ENCODE data around the gene TNIP2.

Gene TNIP2

GRCh38 chr4:2721586-2721985 lies 34.5 kb downstream of the TNIP2 start:
- DNase-seq (ENCODE audit: low spot score) = no peak

- no peak for DNase-seq (ENCODE audit: low spot score)
These were observed 39.9 kb downstream of the TNIP2 start for GRCh38 chr4:2716236-2716635.

DNA sequence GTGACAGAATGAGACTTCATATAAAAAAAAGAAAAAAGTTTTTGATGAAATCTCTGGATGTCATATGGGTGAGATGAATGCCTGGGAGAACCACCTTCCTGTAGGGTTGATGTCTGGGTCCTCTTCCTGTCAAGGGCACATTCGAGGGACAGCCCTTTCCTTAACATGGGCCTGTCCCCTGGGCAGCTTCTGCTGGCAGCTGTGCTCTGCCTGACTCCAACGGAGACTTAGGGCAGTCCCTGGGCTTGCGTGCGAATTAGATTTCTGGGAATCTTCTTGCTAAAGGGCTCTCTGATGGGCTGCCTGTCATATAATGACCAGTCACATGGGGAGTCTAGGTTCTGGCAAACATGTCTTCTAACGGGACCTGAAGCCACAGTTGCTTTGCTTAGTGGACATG lies 40.7 kb downstream of the TNIP2 start:
- DNase-seq (ENCODE audit: low spot score) = no peak

DNA sequence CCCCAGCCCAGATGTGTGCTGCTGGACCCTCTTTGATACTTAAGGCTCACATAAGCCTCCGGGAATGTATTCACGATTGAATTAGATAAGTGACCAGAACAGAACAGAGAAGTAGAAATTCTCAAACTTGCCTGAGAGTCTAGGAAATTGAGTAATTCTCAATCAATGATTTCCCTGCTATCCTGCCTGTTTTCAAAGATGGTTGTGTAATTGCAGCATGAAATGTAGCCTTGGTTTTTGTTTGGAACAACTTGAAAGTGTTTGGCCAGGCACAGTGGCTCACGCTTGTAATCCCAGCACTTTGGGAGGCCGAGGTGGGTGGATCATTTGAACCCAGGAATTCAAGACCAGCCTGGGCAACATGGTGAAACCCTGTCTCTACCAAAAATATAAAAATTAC lies 41.2 kb downstream of the TNIP2 start:
- DNase-seq (ENCODE audit: low spot score) = no peak

DNA sequence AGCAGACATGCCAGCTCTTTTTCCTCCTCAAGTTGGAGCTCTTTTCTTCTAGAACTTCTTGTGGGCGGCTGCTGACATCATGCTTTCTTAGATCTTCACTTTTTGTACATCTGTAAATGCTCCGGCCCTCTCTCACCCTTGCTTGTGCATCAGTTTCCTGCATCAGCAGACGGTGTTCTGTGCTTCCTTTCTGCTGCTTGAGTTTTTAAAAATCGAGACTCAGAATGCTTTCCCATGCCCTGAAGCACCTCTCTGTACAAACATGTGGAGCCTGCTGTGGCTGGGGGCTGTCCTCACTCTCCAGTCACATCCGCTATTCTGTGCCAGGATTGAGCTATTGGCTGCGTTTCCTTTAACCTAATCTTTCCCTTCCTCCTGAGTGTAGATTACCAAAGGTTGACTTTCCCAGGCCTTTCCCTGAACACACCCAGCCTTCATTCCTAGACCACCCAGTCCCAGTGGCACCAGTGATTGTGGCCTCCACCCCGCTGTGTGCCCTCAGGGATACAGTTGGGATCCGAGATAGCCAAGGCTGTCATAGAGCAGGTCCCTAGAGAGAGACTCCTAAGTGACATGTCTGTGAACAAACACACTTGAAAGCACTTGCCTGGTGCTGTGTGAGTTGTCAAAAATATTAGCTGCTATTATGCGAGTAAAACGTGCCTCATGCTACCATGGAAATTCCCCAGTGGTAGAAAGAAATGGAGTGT lies 41.9 kb downstream of the TNIP2 start:
- DNase-seq (ENCODE audit: low spot score) = no peak

- DNase-seq (ENCODE audit: low spot score) = no peak
These were observed 42.8 kb downstream of the TNIP2 start for GRCh38 chr4:2713337-2713736.

GRCh38 chr4:2712261-2712842 lies 43.8 kb downstream of the TNIP2 start:
- DNase-seq (ENCODE audit: low spot score) = no peak

DNA sequence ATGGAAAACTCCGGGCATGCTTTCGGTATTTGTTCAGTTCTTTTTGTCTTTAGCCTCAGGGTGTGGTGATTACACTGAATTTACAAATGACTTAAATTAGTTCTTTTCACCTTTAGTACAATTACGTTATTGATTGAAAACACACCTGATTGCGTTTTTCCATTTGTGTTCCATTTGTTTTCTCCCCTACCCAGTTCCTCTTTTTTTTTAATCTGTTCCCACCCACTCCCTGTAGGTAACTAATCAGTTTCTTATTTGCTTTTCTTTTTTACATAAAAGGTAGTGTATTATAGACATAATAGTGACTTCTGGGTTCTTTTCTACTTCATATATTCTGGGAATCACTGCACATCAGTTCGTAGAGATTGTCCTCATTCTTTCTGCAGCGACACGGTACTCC lies 53.4 kb downstream of the TNIP2 start:
- DNase-seq (ENCODE audit: low spot score) = no peak

DNA sequence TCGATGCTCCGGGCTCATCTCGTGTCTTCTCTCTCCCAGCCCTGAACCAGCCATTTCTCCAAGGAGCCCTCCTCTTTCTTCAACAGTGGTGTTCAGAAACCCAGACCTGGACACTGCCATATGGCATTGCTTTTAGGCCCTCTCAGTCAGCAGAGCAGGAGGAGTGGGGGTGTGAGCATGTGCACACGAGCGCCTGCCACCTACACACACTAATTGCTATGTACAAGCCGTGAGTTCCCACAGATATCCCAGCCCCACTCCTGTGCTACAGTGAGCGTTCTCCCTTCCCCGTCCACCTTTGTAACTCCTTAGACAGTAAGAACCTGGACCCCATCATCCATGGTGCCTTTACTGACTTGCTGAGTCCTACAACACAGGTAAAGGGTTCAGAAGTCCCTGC lies 53.8 kb downstream of the TNIP2 start:
- no peak for DNase-seq (ENCODE audit: low spot score)

GRCh38 chr4:2700031-2700430 lies 56.1 kb downstream of the TNIP2 start:
- no peak for DNase-seq (ENCODE audit: low spot score)

DNA sequence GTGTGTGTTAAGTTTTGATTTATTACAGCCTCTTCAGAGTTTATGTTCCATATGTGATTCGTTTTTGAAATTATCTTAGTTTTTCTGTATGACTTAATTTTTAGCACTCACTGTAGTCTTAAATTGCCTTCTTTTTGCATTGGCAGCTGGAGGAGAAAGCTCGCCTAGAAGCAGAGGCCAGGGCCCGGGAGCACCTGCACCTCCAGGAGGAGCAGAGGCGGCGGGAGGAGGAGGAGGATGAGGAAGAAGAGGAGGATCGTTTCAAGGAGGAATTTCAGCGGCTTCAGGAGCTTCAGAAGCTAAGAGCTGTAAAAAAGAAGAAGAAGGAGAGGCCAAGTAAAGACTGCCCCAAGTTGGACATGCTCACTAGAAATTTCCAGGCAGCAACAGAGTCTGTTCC lies 56.6 kb downstream of the TNIP2 start:
- no peak for DNase-seq (ENCODE audit: low spot score)

- no peak for DNase-seq (ENCODE audit: low spot score)
These were observed 57.1 kb downstream of the TNIP2 start for GRCh38 chr4:2698951-2699505.

GRCh38 chr4:2698504-2698903 lies 57.6 kb downstream of the TNIP2 start:
- DNase-seq (ENCODE audit: low spot score) = no peak

- no peak for DNase-seq (ENCODE audit: low spot score)
These were observed 58.1 kb downstream of the TNIP2 start for GRCh38 chr4:2697995-2698414.

- peak; percentile 86 for DNase-seq (ENCODE audit: low spot score)
These were observed 59.7 kb downstream of the TNIP2 start for GRCh38 chr4:2696423-2696822.

DNA sequence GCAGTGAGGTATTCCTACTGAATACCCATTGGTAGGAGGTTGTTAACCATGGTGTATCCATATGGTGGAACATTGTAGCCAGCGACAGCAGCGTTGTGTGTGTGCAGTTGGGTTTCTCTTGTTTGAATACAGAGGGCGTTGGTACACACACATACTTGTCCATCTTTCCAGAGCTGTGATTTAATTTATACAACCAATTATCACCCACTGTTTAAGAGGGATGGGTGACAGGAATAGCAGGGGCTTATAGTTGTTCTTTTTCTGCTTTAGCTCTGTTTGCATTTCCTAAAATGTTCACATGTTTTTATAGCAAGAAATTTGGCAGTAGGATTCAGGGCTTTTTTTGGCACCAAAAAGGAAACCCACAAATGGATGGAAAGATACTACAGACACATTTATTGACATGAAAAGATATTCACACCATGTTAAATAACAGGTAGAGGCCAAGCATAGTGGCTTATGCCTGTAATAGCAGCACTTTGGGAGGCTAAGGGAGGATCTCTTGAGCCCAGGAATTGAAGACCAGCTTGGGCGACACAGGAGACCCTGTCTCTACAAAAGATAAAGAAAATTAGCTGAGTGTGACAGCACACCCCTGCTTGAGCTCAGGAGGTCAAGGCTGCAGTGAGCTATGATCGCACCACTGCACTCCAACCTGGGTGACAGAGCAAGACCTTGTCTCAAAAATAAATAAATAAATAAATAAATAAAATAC lies 60.6 kb downstream of the TNIP2 start:
- DNase-seq (ENCODE audit: low spot score) = no peak

DNA sequence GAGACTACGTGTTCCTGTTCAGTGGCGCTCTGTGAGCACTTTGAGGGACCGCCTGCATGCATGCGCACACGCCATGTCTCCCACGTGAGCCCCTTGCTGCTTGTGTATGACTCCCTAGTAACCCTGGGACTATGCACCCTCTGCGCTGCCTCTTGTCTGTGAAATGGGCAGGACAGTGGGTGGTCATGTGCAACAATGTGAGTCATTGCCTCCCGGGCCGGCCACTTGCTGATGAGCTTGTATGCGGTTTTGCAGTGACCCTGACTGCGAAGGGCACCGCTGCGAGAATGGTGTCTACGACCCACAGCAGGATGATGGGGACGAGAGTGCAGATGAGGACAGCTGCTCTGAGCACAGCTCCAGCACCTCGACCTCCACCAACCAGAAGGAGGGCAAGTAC lies 61.4 kb downstream of the TNIP2 start:
- DNase-seq (ENCODE audit: low spot score) = no peak

DNA sequence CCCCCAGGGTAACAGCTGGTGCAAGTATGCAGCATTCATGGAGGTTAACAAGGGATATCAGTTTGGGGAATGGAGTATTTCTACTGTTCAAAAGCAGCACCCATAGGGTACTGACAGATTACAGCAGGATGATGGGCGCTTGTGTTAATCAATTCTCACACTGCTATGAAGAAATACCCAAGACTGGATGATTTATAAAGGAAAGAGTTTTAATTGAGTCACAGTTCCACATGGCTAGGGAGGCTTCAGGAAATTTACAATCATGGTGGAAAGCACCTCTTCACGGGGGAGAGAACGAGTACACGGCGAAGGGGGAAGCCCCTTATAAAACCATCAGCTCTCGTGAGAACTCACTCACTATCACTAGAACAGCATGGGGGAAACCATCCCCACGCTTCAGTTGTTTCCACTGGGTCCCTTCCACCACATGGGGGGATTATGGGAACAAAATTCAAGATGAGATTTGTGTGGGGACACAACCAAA lies 64.1 kb downstream of the TNIP2 start:
- DNase-seq (ENCODE audit: low spot score) = no peak

All from germinal center (tissue), 1 donor.